ENCODE data around the gene DNM1L. TPM values are rescaled to one million over a fixed set of nuclear protein-coding genes. Genes with fewer than 3 reads are reported as not detected.

Gene DNM1L
- total RNA-seq, 1 experiment from 2014 or later = 79.8 TPM

DNA sequence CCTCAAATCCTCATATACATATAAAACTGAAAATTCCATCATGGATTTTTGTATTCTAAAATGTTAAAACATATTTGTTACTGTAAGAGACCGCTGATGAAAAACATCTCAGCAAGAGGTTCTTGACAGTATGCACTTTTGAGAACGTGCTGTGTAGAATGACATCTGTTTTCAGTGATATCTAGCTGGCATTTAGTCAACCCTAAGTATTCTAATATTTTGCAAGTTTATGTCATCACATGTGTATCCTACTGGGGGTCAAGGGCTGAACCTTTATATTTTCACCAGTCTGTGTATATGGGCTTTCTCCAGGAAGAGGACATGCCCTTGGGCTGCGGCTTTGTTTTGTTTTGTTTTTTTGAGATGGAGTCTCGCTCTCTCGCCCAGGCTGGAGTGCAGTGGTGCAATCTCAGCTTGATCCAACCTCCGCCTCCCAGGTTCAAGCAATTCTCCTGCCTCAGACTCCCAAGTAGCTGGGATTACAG, 98.6 kb downstream of the DNM1L start:
- Histone ChIP-seq H4K91ac (ENCODE audit: insufficient read length, low read depth, low read length) (no peak overlapping the region), H3K9me3 (ENCODE audit: control insufficient read depth, low read depth, low read length) (no peaks in the 10 kb centered on the region), H4K20me1 (ENCODE audit: control insufficient read depth, insufficient read depth, insufficient read length) (no peaks in the 10 kb centered on the region), H4K5ac (ENCODE audit: insufficient read length, low read depth, low read length) (no peak overlapping the region), H2AFZ (ENCODE audit: low read length) (no peak overlapping the region), H3K27ac (ENCODE audit: insufficient read length, low read depth, low read length) (no peak overlapping the region), H2AK5ac (ENCODE audit: insufficient read length, low read length) (no peak overlapping the region), H4K8ac (replicated peaks; ENCODE audit: insufficient read length, low read depth, low read length) (no peak overlapping the region), H3T11ph (ENCODE audit: low read length) (no peak overlapping the region), H3K9ac (ENCODE audit: extremely low read depth, insufficient read length, low read length) (no peak overlapping the region), H3K14ac (ENCODE audit: insufficient read depth, low read length) (no peak overlapping the region), H2BK12ac (ENCODE audit: insufficient read length, low read depth, low read length) (no peak overlapping the region), H3K27me3 (ENCODE audit: insufficient read depth, low read length) (no peaks in the 10 kb centered on the region), H3K79me2 (ENCODE audit: insufficient read depth, low read length) (no peaks in the 10 kb centered on the region), H2BK5ac (ENCODE audit: insufficient read length, low read length) (no peak overlapping the region), H3K56ac (ENCODE audit: insufficient read length, low read depth, low read length) (no peak overlapping the region), H2BK20ac (ENCODE audit: low read depth, low read length, poor library complexity, severe bottlenecking) (no peak overlapping the region), H3K4me1 (ENCODE audit: insufficient read depth, low read length) (no peaks in the 10 kb centered on the region), H3K4ac (ENCODE audit: low read depth, low read length) (no peak overlapping the region; the same call in 1 of the 2 replicates), H2BK15ac (ENCODE audit: low read depth, low read length) (no peak overlapping the region), H3K23me2 (ENCODE audit: insufficient read length, low read depth, low read length, poor library complexity, severe bottlenecking) (no peaks in the 10 kb centered on the region), H3K18ac (ENCODE audit: insufficient read length, low read depth, low read length) (no peak overlapping the region), H3K79me1 (ENCODE audit: insufficient read depth, low read depth, low read length, poor library complexity, severe bottlenecking) (no peaks in the 10 kb centered on the region), H3K23ac (ENCODE audit: insufficient read length, low read depth, low read length) (no peak overlapping the region), H3K4me2 (ENCODE audit: insufficient read depth, insufficient read length, low read length) (no peak overlapping the region), H2BK120ac (ENCODE audit: low read depth, low read length, poor library complexity, severe bottlenecking) (no peak overlapping the region)
- H3K4me3 Mint-ChIP-seq = no peak overlapping the region
- no peak for DNase-seq
- TF ChIP-seq, protein P1, sequence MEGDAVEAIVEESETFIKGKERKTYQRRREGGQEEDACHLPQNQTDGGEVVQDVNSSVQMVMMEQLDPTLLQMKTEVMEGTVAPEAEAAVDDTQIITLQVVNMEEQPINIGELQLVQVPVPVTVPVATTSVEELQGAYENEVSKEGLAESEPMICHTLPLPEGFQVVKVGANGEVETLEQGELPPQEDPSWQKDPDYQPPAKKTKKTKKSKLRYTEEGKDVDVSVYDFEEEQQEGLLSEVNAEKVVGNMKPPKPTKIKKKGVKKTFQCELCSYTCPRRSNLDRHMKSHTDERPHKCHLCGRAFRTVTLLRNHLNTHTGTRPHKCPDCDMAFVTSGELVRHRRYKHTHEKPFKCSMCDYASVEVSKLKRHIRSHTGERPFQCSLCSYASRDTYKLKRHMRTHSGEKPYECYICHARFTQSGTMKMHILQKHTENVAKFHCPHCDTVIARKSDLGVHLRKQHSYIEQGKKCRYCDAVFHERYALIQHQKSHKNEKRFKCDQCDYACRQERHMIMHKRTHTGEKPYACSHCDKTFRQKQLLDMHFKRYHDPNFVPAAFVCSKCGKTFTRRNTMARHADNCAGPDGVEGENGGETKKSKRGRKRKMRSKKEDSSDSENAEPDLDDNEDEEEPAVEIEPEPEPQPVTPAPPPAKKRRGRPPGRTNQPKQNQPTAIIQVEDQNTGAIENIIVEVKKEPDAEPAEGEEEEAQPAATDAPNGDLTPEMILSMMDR (conservative IDR thresholded peaks at IDR 0.05) = no peak
- no peaks in the 10 kb centered on the region for H3K9me3 Mint-ChIP-seq
- no peaks in the 10 kb centered on the region for H3K36me3 Mint-ChIP-seq (ENCODE audit: insufficient read depth in 1 of 3, low read depth in 3 of 3)
- peaks cover 3 to 15% of the 10 kb centered on the region in 2 experiments; a peak in 3 of 4 replicates for H3K4me1 Mint-ChIP-seq
- WGBS (ENCODE audit: extremely low coverage, insufficient read length, low lambda C conversion rate) = no CpG with 5 or more reads among the region's 6 CpGs
- peak overlapping the region in 2 of 3 experiments; percentile 17 to 24; a peak in 2 of 7 replicates for H3K27ac Mint-ChIP-seq
- H3K27me3 Mint-ChIP-seq (ENCODE audit: low read depth) = no peaks in the 10 kb centered on the region; the same call in 1 of the 2 replicates

All from H9 (cell line).